K562 (cell line): ENCODE measurements around the gene IL15RA. TPM values are rescaled to one million over a fixed set of nuclear protein-coding genes. Genes with fewer than 3 reads are reported as not detected.

Experiments used
- ATAC-seq: fragments of 200-7000 bp; cut with Tn5 transposase; 3 replicates; pipeline ENCODE4 v1.9.1; 2020; ENCODE audit warnings: moderate library complexity
- BruUV-seq: library from RNA; stranded (reverse); fragments of 400-500 nt; replicated peaks from 2 replicates; lab custom pipeline; 2021; lab: Mats Ljungman, UMichigan
- CTCF ChIA-PET: fragments of 300-600 bp; formaldehyde crosslinking; extraction: SDS; loops from one replicate; lab custom pipeline; 2021; ENCODE audit warnings: low intra/inter-chr PET ratio; lab: Yijun Ruan, JAX
- POLR2A ChIA-PET: fragments of 300-600, 350-650 bp; sonication (Branson Sonifier 250); formaldehyde crosslinking; extraction: SDS; loops from one replicate; lab custom pipeline; 2021; ENCODE audit warnings: antibody characterized with exemption, inconsistent platforms; lab: Yijun Ruan, JAX
- DNase-seq, 4 experiments: peaks; one replicate each; pipeline versions ENCODE4 v3.0.0 to v3.0.0-alpha.2; 2011 to 2018; ENCODE audit warnings: low spot score in 3 of 4, mixed read lengths in 3 of 4; ENCODE audit errors: extremely low read depth in 1 of 4
- FAIRE-seq: peaks from 2 replicates; lab custom pipeline; 2011; peaks lifted over from hg19 to GRCh38; lab: Jason Lieb, UNC
- H2AFZ ChIP-seq: 2 replicates; pipeline ENCODE4 v1.6.0; 2011; ENCODE audit warnings: low read depth, low read length, control low read depth, inconsistent platforms
- H3K27ac ChIP-seq: fragments of 200-600 bp; 3 replicates; pipeline ENCODE4 v1.8.0; 2011; ENCODE audit warnings: low read depth, mild to moderate bottlenecking, control low read depth, inconsistent platforms, low read length, moderate library complexity, mixed read lengths; ENCODE audit errors: extremely low read depth
- H3K27me3 ChIP-seq, 2 experiments: fragments of 300-600 bp in 1 of 2; 2 replicates in 1 of 2; 3 replicates in 1 of 2; pipeline versions ENCODE4 v1.6.0 to v1.8.0; 2011; ENCODE audit warnings: inconsistent platforms in 2 of 2, low read length in 2 of 2, mild to moderate bottlenecking in 1 of 2, mixed read lengths in 1 of 2, moderate library complexity in 1 of 2; ENCODE audit not compliant: control insufficient read depth in 2 of 2, insufficient read depth in 2 of 2
- H3K36me3 ChIP-seq: fragments of 300-600 bp; 3 replicates; pipeline ENCODE4 v1.8.0; 2011; ENCODE audit warnings: mild to moderate bottlenecking, low read length, inconsistent platforms; ENCODE audit not compliant: control insufficient read depth, insufficient read depth
- H3K4me1 ChIP-seq, 2 experiments: fragments of 200-600 bp in 1 of 2; replicated peaks in 1 of 2; 2 replicates in 1 of 2; 3 replicates in 1 of 2; pipeline versions ENCODE4 v1.5.1 to v1.8.0; 2011; ENCODE audit warnings: inconsistent platforms in 2 of 2, low read length in 2 of 2, mild to moderate bottlenecking in 1 of 2, mixed read lengths in 1 of 2, moderate library complexity in 1 of 2; ENCODE audit not compliant: control insufficient read depth in 2 of 2, insufficient read depth in 2 of 2
- H3K4me2 ChIP-seq: 2 replicates; pipeline ENCODE4 v1.6.1; 2011; ENCODE audit warnings: low read length, control low read depth, inconsistent platforms, mixed read lengths; ENCODE audit not compliant: insufficient read depth
- H3K4me3 ChIP-seq: fragments of 200-600 bp; sonication (generic), shearing (Covaris generic); 2 replicates; pipeline ENCODE4 v1.5.1; 2016; ENCODE audit warnings: control low read depth, inconsistent platforms
- H3K79me2 ChIP-seq: fragments of 200-600 bp; 3 replicates; pipeline ENCODE4 v1.8.0; 2011; ENCODE audit warnings: low read length, inconsistent platforms; ENCODE audit not compliant: control insufficient read depth, insufficient read depth
- H3K9ac ChIP-seq, 2 experiments: 2 replicates each; pipeline versions ENCODE4 v1.6.0 to v1.6.1; 2011; ENCODE audit warnings: low read depth in 2 of 2, low read length in 2 of 2, control low read depth in 1 of 2, inconsistent platforms in 1 of 2, mild to moderate bottlenecking in 1 of 2, mixed read lengths in 1 of 2; ENCODE audit not compliant: insufficient read depth in 1 of 2
- H3K9me1 ChIP-seq: one replicate; pipeline ENCODE4 v1.6.0; 2011; ENCODE audit warnings: inconsistent platforms, mild to moderate bottlenecking, low read length, moderate library complexity; ENCODE audit not compliant: control insufficient read depth, insufficient read depth
- H3K9me3 ChIP-seq: replicated peaks from 2 replicates; pipeline ENCODE4 v1.5.1; 2011; ENCODE audit warnings: low read depth, low read length, inconsistent platforms; ENCODE audit not compliant: control insufficient read depth, insufficient read depth
- H4K20me1 ChIP-seq: replicated peaks from 2 replicates; pipeline ENCODE4 v1.6.1; 2011; ENCODE audit warnings: low read length, inconsistent platforms, mixed read lengths; ENCODE audit not compliant: control insufficient read depth, insufficient read depth
- NR1H2 ChIP-seq: sonication (generic); formaldehyde crosslinking; IDR thresholded peaks from 2 replicates; pipeline ENCODE4 v1.4.0; 2020; ENCODE audit warnings: mild to moderate bottlenecking, missing genetic modification reagents
- ZNF384 ChIP-seq: IDR thresholded peaks from 2 replicates; pipeline ENCODE4 v1.6.1; 2012; ENCODE audit warnings: low read depth, low read length, improper control_type of control experiment
- whole genome bisulfite sequencing: fragments of 100-300 bp; shearing (Covaris generic); methylation state at CpG from one replicate; pipeline ENCODE4 v1.1.6; 2016; ENCODE audit warnings: low coverage, mixed read lengths; ENCODE audit not compliant: insufficient coverage; ENCODE audit errors: missing lambda C conversion rate; 5-methylcytosine and 5-hydroxymethylcytosine counted together
- in situ Hi-C: fragments of 300-500 bp; cut with MboI; formaldehyde crosslinking; loops from 4 replicates; pipeline ENCODE4 v1.15.0; 2018; ENCODE audit warnings: inconsistent platforms, mixed read lengths
- intact Hi-C: fragments of 100-400 bp; cut with micrococcal nuclease; formaldehyde crosslinking; loops from 2 replicates; pipeline ENCODE4 v1.14.2; 2022
- polyA plus RNA-seq, 8 experiments: library from polyadenylated mRNA; depleted of rRNA in 4 of 8; stranded (reverse) in 5 of 8; unstranded in 3 of 8; fragments of >200 nt; fragmentation: Nextera tagmentation in 2 of 8; fragmentation: Illumina TruSeq in 1 of 8; extraction: Ambion mirVana in 2 of 8; extraction: Trizol in 1 of 8; gene quantifications; 2 replicates each; pipeline versions ENCODE4 v1.2.1 to v1.2.3, GENCODE V29; 2011 to 2014; ENCODE audit warnings: inconsistent platforms in 1 of 8, missing spikeins in 1 of 8
- total RNA-seq, 7 experiments: library from RNA; depleted of rRNA in 6 of 7; stranded (reverse); fragments of >200 nt in 6 of 7; fragmentation: Illumina TruSeq in 2 of 7; extraction: Trizol in 2 of 7; gene quantifications; 2 replicates each; pipeline versions ENCODE4 v1.2.1 to v1.2.3, GENCODE V29; 2011 to 2021; ENCODE audit warnings: low replicate concordance in 1 of 7
- TF ChIP-seq, protein P1 (sequence below), 3 experiments: IDR thresholded peaks in 2 of 3; conservative IDR thresholded peaks in 1 of 3; 2 replicates each; pipeline ENCODE4 v1.5.1; 2011 to 2012; ENCODE audit warnings: low read length in 3 of 3, mild to moderate bottlenecking in 3 of 3, control low read depth in 2 of 3, improper control_type of control experiment in 1 of 3, inconsistent platforms in 1 of 3, low read depth in 1 of 3, mixed read lengths in 1 of 3, moderate library complexity in 1 of 3; ENCODE audit not compliant: insufficient read depth in 2 of 3

Gene IL15RA
- total and polyA plus RNA-seq, 9 of the 15 experiments (the other 6 are each of a cell fraction or from before 2014, with no cell fraction given), result 1.2 to 11.7 (median 8.0) TPM

DNA sequence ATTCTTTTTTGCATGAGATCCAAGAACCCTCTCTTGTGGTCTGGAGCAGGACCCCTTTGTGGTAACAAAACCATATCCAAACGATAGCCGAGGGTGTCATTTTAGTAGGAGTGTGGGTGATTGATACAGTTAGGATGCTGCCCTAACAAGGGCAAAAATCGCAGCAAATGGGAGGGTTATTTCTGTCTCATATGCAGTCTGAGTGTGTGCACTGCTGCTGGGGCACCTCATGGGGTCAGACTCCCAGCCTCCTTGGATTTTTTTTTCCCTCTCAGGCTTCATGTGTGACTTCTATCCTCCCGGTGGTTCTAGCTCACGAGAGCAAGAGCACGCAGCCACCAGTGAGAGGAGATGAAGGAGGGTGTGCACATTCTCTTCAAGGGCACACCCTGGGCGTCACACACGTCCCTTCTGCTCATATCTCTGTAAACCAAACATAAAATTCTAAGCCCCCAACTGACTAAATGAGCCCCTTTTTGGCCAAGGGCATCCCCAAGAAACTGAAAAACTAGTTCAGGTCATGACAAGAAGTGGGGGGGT, 28.6 kb upstream of the IL15RA start:
- FAIRE-seq (no peak), DNase-seq (no peak), ATAC-seq (peak; percentile 62; the same call in 2 of the 3 replicates)
- Histone ChIP-seq H3K9me1 (no peaks in the 10 kb centered on the region), H3K4me1 (no peaks in the 10 kb centered on the region; a peak in 2 of 5 replicates), H3K9me3 (no peaks in the 10 kb centered on the region), H3K27me3 (peaks cover 5% of the 10 kb centered on the region in 2 experiments; a peak in 2 of 5 replicates), H3K4me2 (no peak overlapping the region), H3K4me3 (no peak overlapping the region), H2AFZ (peak overlapping the region; percentile 7; the same call in 1 of the 2 replicates), H3K36me3 (no peaks in the 10 kb centered on the region), H3K27ac (no peak overlapping the region), H3K79me2 (no peaks in the 10 kb centered on the region), H4K20me1 (no peaks in the 10 kb centered on the region), H3K9ac (no peak overlapping the region; a peak in 1 of 4 replicates)
- BruUV-seq, result no TSS peak
- in situ Hi-C loops (no loop called here), intact Hi-C loops (no loop called here)
- 3% methylated on average over 8 of the region's 8 CpGs for WGBS
- TF ChIP-seq, protein P1, sequence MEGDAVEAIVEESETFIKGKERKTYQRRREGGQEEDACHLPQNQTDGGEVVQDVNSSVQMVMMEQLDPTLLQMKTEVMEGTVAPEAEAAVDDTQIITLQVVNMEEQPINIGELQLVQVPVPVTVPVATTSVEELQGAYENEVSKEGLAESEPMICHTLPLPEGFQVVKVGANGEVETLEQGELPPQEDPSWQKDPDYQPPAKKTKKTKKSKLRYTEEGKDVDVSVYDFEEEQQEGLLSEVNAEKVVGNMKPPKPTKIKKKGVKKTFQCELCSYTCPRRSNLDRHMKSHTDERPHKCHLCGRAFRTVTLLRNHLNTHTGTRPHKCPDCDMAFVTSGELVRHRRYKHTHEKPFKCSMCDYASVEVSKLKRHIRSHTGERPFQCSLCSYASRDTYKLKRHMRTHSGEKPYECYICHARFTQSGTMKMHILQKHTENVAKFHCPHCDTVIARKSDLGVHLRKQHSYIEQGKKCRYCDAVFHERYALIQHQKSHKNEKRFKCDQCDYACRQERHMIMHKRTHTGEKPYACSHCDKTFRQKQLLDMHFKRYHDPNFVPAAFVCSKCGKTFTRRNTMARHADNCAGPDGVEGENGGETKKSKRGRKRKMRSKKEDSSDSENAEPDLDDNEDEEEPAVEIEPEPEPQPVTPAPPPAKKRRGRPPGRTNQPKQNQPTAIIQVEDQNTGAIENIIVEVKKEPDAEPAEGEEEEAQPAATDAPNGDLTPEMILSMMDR (IDR thresholded peaks at IDR 0.05 in 2 of 3, conservative IDR thresholded peaks at IDR 0.05 in 1 of 3; ENCODE audit: insufficient read depth in 2 of 3, low read depth in 1 of 3, low read length in 3 of 3), result 0 out of 6 replicates have a peak, but pooled peaks of 1 of the 3 experiments have one; percentile 15
- TF ChIP-seq ZNF384, result peak; percentile 33; the same call in 1 of the 2 replicates
- TF ChIP-seq NR1H2, result no peak
- ChIA-PET CTCF (no interaction called here), POLR2A (interaction anchor here (1.5 kb wide), 1 partner anchor 11 kb away, joined by 3 read pairs; no protein-coding TSS in a partner anchor)
